ENCODE results near the gene SLC24A3.

DNA sequence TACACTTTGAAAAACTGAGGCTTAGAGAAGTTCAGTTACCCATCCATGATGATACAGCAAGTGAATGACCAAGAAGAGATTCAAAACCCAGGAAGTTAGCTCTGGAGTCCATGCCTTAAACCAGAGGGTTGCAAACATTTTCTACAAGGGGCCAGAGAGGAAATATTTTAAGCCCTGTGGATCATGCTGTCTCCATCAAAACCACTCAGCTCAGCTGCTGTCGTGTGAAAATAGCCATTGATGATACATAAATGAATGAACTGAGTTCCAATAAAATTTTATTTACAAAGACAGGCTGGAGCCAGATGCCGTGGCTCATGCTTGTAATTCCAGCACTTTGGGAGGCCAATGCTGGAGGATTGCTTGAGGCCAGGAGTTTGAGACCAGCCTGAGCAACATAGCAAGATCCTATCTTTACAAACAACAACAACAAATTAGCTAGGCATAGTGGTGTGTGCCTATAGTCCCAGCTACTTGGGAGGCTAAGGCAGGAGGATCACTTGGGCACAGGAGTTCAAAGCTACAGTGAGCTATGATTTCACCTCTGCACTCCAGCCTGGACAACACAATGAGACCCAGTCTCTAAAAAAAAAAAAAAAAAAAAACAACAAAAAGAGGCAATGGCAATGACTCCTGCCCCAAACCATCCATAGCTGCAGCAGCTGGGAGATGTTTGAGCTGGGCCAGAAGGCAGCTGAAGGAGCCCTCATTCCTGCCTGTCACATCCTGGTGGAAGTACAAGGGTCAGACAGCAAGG, 501.6 kb downstream of the SLC24A3 start:
- TF ChIP-seq, protein P1, sequence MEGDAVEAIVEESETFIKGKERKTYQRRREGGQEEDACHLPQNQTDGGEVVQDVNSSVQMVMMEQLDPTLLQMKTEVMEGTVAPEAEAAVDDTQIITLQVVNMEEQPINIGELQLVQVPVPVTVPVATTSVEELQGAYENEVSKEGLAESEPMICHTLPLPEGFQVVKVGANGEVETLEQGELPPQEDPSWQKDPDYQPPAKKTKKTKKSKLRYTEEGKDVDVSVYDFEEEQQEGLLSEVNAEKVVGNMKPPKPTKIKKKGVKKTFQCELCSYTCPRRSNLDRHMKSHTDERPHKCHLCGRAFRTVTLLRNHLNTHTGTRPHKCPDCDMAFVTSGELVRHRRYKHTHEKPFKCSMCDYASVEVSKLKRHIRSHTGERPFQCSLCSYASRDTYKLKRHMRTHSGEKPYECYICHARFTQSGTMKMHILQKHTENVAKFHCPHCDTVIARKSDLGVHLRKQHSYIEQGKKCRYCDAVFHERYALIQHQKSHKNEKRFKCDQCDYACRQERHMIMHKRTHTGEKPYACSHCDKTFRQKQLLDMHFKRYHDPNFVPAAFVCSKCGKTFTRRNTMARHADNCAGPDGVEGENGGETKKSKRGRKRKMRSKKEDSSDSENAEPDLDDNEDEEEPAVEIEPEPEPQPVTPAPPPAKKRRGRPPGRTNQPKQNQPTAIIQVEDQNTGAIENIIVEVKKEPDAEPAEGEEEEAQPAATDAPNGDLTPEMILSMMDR (optimal IDR thresholded peaks at IDR 0.05 in 1 of 3, IDR thresholded peaks at IDR 0.05 in 1 of 3, conservative IDR thresholded peaks at IDR 0.05 in 1 of 3; ENCODE audit: extremely low read depth in 1 of 3, insufficient read depth in 2 of 3, low read length in 3 of 3), result no peak
- no peak for TF ChIP-seq EZH2 (IDR thresholded peaks at IDR 0.05; ENCODE audit: low read length)
